HL-60 (cell line): Measurements from ENCODE around the gene CEACAM4.

ENCODE experiments used
- CTCF ChIP-seq: IDR thresholded peaks from one replicate; pipeline ENCODE4 v1.5.1; 2011; ENCODE audit warnings: low read length, control low read depth, inconsistent platforms; ENCODE audit not compliant: insufficient read depth
- POLR2AphosphoS5 ChIP-seq: IDR thresholded peaks from 2 replicates; pipeline ENCODE4 v1.6.1; 2012; ENCODE audit warnings: low read depth
- SPI1 ChIP-seq: IDR thresholded peaks from 2 replicates; pipeline ENCODE4 v1.6.1; 2012; ENCODE audit warnings: low read depth, mild to moderate bottlenecking, borderline replicate concordance
- TF ChIP-seq, protein P1 (sequence below): IDR thresholded peaks from 2 replicates; pipeline ENCODE4 v1.6.1; 2012; ENCODE audit warnings: low read depth; ENCODE audit not compliant: insufficient replicate concordance

DNA sequence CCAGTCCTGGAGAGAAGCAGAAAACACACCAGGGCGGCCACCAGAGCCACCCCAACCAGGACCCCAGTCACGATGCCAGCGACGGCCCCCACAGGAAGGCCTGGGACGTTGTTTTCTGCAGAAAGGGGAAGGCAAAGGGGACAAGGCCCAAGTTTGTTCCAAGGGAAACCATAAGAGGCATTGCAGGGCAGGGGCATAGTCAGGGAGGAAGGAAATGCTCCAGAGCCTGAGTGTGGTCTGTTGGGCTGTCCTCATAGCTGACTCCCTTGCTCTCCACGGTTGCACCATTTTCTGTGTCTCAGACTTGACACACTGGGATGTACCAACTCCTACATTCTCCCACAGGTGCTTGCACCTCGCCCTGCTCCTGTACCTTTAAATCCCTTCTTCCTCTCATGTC, 5.2 kb downstream of the CEACAM4 start:
- TF ChIP-seq POLR2AphosphoS5 (peak; percentile 75), CTCF (no peak), SPI1 (peak; percentile 92)
- TF ChIP-seq, protein P1, sequence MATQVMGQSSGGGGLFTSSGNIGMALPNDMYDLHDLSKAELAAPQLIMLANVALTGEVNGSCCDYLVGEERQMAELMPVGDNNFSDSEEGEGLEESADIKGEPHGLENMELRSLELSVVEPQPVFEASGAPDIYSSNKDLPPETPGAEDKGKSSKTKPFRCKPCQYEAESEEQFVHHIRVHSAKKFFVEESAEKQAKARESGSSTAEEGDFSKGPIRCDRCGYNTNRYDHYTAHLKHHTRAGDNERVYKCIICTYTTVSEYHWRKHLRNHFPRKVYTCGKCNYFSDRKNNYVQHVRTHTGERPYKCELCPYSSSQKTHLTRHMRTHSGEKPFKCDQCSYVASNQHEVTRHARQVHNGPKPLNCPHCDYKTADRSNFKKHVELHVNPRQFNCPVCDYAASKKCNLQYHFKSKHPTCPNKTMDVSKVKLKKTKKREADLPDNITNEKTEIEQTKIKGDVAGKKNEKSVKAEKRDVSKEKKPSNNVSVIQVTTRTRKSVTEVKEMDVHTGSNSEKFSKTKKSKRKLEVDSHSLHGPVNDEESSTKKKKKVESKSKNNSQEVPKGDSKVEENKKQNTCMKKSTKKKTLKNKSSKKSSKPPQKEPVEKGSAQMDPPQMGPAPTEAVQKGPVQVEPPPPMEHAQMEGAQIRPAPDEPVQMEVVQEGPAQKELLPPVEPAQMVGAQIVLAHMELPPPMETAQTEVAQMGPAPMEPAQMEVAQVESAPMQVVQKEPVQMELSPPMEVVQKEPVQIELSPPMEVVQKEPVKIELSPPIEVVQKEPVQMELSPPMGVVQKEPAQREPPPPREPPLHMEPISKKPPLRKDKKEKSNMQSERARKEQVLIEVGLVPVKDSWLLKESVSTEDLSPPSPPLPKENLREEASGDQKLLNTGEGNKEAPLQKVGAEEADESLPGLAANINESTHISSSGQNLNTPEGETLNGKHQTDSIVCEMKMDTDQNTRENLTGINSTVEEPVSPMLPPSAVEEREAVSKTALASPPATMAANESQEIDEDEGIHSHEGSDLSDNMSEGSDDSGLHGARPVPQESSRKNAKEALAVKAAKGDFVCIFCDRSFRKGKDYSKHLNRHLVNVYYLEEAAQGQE = peak; percentile 58
